ENCODE measurements around the gene UCN2. TPM values are rescaled to one million over a fixed set of nuclear protein-coding genes. Genes with fewer than 3 reads are reported as not detected.

Gene UCN2
- total RNA-seq, 4 donors from 2014 or later = 4.8 to 9.8 (median 6.2) TPM

- intact Hi-C loops (cut with DNase I; ENCODE audit: low total_unique reads) = no loop called here
- TF ChIP-seq POLR2A (IDR thresholded peaks at IDR 0.05) (no peak), CTCF (IDR thresholded peaks at IDR 0.05) (no peak)
- peak in 1 of 2 donors; percentile 78 for DNase-seq (ENCODE audit: low spot score in 2 of 2)
- no peak overlapping the region for H3K4me3 ChIP-seq (ENCODE audit: low read depth, poor library complexity, severe bottlenecking)
- 92 to 95% methylated on average over 19 of the region's 19 CpGs for WGBS, 2 donors
Observed at GRCh38 chr3:48600711-48601621, 37.4 kb upstream of the UCN2 start.

DNA sequence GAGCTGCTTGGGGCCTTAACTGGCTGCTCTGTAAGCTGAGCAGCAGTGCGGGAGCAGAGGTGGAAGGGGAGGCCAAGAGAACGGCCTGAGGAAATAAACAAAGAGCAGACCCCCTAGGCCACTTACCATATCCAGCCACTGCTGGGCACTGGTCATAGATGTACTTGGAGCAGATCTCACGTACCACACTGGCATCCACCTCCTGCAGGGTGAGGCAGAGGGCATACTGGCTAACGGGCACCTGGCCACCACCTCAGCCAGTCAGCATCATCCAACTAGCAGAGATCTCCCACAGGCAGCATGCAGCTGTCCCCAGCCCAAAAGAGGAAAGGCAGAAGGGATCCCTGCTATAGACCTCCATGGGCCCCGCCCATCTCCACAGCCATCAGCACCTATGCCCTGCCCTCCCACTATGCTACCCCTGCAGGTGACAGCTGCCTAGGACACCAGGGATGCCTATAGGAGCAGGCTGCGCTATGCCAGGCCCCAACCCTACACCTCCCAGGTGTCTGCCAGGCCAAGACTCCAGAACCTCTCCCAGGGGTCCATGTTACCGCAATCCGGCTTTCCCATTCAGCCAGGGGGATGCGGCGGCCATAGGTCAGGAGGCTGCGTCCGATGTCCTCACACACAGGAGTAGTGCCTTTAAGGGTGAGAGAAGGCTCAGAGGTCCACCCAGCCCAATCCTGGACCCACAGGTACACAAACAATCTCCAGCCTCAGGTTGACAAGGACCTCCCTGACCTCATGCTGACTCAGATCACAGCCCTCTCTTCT is 36.1 kb upstream of the UCN2 start:
- intact Hi-C loops (cut with DNase I; ENCODE audit: low total_unique reads) = no loop called here
- peak in 1 of 2 donors; percentile 84 for DNase-seq (ENCODE audit: low spot score in 2 of 2)
- WGBS, 2 donors = 74 to 82% methylated on average over 12 of the region's 12 CpGs
- TF ChIP-seq CTCF (IDR thresholded peaks at IDR 0.05) = no peak
- no peak for TF ChIP-seq POLR2A (IDR thresholded peaks at IDR 0.05)
- H3K4me3 ChIP-seq (ENCODE audit: low read depth, poor library complexity, severe bottlenecking) = no peak overlapping the region

DNA sequence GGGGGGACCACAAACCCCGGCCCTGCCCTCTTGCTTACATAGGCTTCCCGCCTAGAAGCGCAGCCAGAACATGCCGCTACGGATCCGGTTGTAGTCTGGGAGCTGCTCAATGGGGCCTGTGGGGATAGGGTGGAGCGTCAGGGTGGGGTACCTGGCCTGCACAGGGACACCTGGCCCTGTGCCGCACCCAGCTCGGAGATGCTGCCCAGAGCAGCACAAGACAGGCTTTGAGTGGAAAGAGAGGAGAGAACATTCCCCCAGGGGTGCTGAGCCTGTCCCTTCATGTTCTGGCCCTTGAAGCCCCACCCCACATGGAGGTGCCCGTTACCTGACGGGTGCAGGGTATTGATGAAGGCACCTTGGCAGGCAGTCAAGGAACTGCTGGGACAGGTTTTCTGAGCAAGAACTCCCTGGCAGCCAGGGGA is 35.5 kb upstream of the UCN2 start:
- WGBS, 2 donors = 13 to 28% methylated on average over 11 of the region's 11 CpGs
- intact Hi-C loops (cut with DNase I; ENCODE audit: low total_unique reads) = no loop called here
- H3K4me3 ChIP-seq (ENCODE audit: low read depth, poor library complexity, severe bottlenecking) = no peak overlapping the region
- DNase-seq (ENCODE audit: low spot score in 2 of 2) = peak; percentile 90 to 94
- TF ChIP-seq POLR2A (IDR thresholded peaks at IDR 0.05) (no peak), CTCF (IDR thresholded peaks at IDR 0.05) (no peak)

GRCh38 chr3:48598323-48599076 is 34.9 kb upstream of the UCN2 start:
- DNase-seq (ENCODE audit: low spot score in 2 of 2) = peak in 1 of 2 donors; percentile 81
- no peak for TF ChIP-seq CTCF (IDR thresholded peaks at IDR 0.05)
- no peak for TF ChIP-seq POLR2A (IDR thresholded peaks at IDR 0.05)

DNA sequence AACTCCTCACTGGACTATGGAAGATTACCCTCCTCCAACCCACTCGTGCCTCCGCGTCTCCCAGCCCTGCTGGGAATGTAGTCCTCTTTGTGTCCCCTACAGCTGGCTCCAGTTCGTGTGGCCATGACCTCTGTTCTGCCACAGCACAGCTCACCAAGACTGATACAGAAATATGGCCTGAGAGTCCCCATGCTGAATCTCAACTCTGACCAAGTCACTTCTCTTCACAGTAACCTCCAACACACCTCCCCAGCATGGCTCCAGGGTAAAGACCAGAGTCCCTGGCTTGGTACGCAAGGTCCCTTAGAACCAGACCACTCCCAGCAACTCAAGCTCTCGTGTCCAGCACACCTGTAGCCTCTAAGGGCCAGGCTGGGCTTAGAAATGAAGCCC is 33.8 kb upstream of the UCN2 start:
- 76% methylated on average over 6 of the region's 6 CpGs for WGBS, 2 donors
- no peak overlapping the region for H3K4me3 ChIP-seq (ENCODE audit: low read depth, poor library complexity, severe bottlenecking)
- TF ChIP-seq POLR2A (IDR thresholded peaks at IDR 0.05) (no peak), CTCF (IDR thresholded peaks at IDR 0.05) (no peak)
- DNase-seq (ENCODE audit: low spot score in 2 of 2) = no peak
- intact Hi-C loops (cut with DNase I; ENCODE audit: low total_unique reads) = no loop called here

More at GRCh38 chr3:48598323-48599076, 34.9 kb upstream of the UCN2 start:
- 16 to 23% methylated on average over 5 of the region's 5 CpGs for WGBS, 2 donors
- intact Hi-C loops (cut with DNase I; ENCODE audit: low total_unique reads) = no loop called here
- H3K4me3 ChIP-seq (ENCODE audit: low read depth, poor library complexity, severe bottlenecking) = no peak overlapping the region
